Stimulated activated CD4-positive, alpha-beta T cell treated with anti-CD3 and anti-CD28 coated beads, Interleukin-1b, Interleukin-23, amount 100 ng/mL, for 4 hours (primary cell): ENCODE measurements around the gene DDN.
A peak's percentile ranks its signal among the peaks of the same experiment; 100 is the strongest.

Experiments used
- DNase-seq, 2 donors: peaks; one replicate each; pipeline ENCODE4 v3.0.0-alpha.2; 2020; ENCODE audit warnings: low read depth in 2 of 2

The DDN gene

DNA sequence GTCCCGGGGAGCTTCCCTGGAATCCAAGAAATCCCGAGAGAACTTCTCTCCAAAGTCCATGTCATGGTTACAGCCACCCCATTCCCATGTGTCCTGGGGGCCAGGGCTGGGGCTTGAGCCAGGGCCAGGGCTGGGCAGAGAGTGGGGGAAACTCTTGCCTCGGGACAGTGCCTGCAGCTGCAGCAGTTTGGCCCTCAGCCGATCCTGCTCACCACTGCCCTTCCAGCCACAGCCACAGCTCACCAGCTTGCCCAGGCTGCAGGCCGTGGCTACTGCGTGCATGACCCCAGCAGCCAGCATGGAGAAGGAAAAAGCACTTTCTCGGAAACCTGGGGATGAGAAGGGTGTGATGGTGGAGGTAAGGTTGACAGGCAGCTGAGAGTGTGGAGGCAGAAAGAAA, 31.2 kb downstream of the DDN start:
- DNase-seq = no peak

DNA sequence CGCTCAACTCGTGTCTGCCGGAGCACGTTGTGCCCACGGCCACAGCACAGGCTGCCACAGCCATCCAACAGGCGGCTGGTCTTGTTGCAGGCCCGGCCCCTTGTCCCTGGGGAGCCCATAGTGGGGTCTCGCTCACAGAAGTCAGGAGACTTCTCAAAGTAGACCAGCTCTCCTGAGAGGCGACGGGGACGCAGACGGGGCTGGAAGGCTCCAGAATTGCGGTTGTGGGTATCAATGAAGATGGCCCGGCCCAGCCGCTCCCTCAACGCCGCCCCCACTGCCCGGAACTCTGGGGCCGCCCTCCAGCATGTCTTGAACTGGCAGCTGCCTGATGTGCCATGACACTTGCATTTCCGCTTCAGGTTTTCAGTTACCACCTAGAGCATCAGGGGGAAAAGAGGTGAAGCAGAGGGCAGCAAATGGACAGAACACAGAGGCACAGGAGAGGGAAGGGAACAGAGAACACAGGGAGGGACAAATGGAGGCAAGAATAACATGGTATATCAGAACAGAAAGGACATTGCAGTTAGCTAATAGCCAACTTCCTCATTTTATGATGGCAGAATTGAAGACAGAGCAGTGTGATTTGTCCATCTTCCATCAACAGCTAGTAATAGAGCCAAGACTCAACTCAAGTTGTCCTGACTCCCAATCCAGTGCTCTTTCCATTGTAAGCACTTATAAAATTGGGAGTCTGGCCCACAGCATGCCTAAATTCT, 32.8 kb downstream of the DDN start:
- DNase-seq = no peak

DNA sequence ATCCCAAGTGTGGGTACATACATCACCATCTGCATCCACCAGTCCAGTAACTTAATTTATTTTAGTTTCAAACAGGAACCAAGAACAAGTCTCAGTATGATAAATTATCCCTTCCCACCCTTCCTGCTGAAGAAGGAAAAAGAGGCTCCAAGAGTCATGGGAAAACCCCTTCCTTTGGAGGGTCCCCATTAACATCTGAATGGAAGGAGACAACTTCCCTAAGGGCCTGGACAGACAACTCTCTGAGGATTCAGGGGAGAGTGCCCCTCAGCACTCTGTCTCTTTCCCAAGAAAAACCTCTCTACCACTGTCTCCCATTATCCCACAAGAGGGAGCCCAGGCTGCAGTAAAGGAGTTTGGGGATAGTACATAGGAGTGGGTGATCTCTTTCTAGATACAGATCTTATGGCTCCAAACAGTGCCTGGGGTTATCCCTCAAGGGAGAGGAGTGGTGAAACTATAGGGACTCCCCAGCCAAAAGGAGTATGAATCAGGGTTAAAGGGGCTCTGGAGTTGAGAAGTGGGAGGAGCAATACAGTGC, 33.8 kb downstream of the DDN start:
- DNase-seq = no peak

DNA sequence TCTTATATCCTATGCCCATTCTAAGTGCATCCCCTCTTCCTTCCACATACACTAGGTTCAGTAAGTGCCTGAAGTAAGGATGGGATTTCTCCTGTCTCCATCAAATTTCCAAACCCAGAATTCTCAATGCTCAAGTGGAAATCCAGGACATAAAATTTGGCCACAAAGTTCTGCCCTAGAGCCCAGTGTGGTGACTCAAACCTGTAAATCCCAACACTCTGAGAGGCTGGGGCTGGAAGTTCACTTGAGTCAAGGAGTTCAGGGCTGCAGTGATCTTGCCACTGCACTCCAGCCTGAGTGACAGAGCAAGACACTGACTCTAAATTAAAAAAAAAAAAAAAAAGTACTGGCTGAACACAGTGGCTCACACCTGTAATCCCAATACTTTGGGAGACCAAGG, 37.4 kb downstream of the DDN start:
- DNase-seq = no peak

DNA sequence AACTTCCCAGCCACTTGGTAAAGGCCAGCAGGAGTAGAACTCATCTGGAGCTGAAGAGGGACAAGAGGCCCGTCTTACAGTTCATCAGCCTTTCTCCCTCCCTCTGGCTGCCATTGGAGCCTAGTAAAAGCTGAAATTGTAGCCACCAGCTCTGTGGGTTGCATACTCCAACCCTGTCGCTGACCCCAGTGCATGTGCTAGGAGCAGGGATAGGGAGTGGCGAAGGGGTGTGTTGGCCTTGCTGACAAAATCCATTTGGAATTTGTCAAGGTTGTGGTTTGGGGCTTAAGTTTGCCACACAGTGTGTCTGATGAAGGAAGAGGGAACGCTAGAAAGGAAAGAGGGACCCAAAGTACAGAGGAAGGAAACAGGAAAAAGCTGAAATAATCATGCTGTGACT, 37.8 kb downstream of the DDN start:
- no peak for DNase-seq

DNA sequence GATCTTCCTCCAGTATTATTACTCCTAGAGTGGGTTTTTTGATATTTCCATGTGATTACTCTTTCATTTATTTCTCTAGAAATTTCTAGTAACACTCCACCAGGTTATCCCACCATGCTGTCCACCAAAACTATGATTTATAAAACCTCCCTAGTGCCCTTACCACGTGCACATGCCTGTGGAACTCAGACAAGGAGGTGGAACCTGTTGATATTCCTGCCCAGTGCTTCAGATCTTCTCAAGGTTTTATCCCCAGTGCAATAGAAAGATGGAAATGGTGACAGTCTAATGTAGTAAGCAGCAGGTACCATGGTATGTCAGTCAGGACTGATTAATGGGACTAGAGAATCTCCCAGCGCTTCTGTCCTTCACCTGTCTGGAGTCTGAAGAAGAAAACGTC, 38.3 kb downstream of the DDN start:
- no peak for DNase-seq

DNA sequence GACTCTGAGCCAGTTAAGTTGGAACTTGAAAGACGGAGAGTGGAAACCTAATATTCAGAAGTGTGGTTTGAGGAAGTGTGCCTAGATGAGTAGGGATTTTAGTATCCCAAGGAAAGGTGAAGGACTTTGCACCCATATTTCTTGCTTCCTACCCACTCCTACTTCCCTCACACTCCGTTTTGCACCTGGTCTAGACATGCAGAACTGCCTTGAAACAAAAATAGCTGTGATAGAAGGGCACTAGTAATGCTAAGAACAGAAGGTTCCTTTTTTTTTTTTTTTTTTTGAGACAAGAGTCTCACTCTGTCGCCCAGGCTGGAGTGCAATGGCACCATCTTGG, 41.2 kb downstream of the DDN start:
- no peak for DNase-seq

DNA sequence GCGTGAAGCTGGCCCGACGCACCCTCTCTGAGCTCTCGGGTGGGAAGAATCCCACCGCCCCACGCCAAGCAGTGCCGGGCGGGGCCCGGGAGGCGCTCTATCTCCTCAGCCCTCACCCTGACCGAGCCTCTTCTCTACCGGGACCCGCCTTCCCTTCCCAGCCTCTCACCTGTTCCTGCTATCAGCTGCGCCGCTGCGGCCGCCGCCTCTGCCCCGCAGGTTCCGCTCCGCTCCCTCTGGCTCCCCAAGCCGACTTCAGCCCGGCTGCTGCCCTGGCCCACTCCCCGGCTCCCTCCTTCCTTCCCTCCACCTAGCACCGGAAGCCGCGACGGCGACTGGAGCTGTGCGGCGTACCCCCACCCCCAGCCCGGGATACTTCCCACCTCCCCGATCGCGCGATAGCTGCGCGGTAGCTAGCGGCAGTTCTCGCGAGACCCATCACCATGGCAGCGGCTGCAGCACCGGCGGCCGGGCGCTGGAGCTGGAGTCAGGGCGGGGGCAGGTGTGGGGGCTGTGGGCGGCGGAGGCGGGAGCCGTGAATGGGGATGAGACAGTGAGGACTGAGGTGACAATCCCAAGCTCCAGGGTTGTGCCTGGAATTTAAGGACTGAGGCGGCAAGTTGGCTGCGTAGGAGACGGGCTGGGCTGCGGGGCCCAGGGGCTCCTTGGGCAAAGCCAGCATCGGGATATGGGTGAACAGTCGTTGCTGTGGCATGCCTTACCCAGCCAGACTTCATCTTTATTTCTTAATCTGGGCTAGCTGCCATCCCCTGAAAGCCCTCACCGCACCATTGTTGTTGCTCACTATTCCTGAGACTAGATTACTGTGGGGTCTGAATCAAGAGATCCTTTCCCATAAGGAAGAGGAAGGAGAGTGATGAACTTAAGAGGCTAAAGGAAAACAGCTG, 41.8 kb downstream of the DDN start, which contains the start of gene ARF3:
ARF3 (minus strand) TSS at position 347 of the 908 bp plus-strand sequence. CDS start 16,392 bp downstream, outside the sequence.
- peak; percentile 87 to 89 for DNase-seq

DNA sequence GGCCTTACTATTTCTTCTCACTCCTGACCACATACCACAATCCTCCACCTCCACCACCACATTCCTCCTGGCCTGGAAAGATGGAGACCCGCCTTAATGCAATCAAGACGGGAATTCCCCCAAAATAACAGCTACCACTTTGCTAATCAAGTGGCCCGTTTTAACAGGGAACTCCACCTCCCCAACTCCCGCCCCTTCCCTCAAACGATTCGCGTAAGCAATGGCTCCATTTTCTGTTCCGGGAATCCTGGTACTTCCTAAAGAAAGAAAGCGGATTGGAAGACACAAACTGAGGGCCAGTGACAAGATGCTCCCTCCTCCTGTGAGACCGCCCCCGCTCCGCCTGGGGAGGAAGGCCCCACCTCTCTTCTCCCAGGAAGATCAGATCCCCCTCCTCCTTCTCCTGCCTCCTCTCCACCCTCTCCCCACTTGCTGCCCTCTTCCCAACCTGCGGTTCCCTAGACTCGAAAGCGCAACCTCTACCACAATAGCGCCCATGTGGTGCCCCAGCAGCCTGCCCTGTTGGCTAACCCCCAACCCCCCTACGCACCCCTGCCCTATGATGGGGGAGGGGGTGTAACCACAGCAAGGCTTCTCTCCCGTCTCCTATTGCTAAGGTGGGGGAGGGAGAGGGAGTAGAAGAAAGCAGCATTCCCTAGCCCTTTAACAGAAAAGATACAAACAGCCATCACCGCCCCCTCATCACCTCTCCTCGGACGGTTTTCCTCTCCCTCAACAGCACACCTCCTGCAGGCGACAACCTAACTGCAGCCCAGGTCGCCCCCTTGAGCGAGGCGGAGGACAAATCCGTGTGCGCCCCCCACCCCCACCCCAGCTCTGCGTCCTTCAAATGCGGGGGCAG, 42.7 kb downstream of the DDN start:
- no peak for DNase-seq

DNA sequence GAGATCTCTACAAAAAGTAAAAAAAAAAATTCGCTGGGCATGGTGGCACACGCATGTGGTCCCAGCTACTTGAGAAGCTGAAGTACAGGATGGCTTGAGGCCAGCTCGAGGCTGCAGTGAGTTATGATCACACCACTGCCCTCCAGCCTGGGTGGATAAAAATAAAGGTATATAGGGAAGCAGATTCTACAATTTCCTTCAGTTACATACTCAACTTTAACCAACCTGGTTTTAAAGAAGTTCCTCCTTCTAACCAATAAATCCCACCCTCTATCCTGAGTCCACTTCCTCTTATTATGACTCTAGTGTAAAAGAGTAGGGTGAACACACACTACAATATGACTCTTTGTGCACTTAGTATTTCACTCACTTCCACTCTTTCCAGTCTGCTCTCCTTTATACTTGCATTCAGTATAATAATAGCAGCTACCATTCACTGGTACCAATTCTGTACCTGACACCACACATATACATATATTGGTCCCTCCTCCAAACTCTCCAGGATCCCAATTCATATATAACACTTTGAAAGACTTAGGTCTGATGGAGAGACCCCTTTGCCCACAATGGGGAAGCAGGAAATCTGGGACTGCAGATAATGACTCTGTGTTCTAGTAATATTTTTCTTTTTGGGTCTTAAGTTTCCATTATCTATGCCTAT, 44.2 kb downstream of the DDN start:
- no peak for DNase-seq

DNA sequence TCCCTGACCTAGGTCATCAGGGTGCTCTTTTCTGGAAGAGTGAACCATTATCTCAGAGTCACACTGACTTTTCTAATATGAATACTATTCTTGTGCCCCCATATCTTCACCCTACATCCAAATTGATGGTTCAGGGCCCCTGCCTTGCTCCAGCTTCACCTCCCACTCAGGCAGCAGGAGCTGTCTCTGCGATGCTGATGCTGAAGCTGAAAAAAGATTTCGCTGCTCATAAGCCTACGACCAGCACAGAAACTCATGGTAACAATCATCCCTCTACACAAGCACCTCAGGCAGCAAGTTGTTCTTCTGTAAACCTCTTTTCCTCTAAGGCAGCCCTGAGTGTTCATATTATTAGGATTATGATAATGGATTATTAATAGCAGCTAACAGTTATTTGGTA, 45.1 kb downstream of the DDN start:
- DNase-seq = no peak

DNA sequence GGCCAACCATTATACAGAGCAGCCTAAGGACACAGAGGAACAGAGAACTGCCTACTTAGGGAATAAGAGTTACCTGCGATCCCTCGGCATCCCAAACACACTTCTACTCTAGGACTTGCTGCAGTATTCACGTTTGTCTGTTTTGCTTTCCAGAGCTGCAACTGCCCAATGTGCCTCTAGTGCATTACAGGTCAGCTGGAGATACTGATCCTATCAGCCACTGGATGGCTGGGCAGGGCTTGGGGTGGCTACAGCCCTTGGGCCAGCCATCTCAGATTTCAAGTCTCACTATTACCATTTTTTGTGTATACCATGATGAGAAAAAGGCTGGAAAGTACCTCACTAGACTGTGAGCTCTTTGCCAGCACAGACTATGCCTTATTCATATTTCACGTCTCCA, 46.5 kb downstream of the DDN start:
- no peak for DNase-seq

DNA sequence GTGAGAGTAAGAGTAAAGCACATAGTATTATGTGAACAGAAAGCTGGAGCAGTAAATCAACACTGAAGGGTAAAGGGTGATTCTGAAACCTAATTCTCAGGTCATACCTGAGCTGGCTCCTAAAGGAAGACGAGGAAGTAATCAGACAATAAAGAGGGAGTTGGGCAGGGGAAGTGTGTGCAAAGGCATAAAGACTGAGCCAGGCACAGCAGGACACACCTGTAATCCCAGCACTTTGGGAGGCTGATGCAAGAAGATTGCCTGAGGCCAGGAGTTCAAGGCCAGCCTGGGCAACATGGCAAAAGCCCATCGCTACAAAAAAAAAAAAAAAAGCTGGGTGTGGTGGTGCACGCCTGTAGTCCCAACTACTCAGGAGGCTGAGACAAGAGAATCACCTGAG, 51.4 kb downstream of the DDN start:
- DNase-seq = no peak

DNA sequence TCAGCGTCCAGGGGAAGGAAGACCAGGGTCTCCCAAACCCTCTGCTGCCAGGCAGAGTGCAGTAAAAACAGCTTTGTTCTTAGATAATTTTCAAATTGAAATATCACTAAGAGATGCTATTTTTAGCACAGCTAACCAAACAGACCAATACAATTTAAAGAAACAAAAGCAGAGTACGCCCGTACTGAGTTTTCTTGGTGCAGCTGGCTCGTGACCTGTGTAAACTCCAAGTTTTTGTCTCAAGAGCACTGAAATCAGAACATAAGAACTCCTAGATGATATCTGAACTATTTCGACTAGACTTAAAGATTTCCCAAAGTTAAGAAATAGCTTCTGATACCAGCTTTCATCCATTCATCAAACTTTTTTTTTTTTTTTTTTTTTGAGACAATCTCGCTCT, 52.2 kb downstream of the DDN start:
- no peak for DNase-seq

DNA sequence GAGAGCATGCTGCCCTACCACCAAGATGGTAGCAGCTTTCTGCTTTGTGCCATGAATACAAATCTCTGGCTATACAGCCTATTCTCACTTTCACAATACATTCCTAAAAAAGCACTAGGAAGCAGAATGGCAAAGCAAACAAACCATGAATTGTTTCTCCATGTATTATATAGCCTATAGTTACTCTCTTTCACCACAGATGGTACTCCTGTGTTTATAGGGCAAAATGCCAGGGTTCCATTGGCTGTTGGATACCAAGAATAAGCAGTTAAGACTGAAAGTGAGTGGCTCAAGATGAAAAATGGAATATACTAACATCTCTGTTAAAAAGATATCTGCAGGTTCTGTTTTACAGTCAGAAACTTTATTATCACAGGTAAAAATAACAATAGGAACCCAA, 53.0 kb downstream of the DDN start:
- DNase-seq = no peak
